Measurements from ENCODE around the gene VAV2.

VAV2 gene

DNA sequence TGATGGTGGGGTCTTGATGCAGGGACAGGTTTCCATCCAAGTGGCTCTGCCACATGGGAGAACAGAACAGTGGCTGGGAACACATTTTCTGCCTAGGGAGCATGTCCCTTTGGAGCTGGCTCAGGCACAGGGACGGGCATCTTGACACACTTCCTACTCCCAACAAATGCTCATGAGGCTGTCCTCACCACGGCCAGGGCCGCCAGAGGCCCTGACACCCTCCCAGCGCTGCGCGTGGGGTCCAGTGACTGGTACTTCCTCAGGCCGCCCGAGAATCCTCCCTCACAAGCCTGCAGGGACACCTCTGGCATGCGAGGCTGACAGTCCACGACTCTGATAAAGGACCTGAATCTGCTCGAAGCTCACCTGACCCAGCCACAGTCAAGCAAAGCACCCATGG, 193.0 kb downstream of the VAV2 start:
- no peaks in the 10 kb centered on the region for H3K27me3 ChIP-seq (ENCODE audit: control insufficient read depth, insufficient read depth, low read length)
- H3K36me3 ChIP-seq (ENCODE audit: control insufficient read depth, insufficient read depth, low read length): no peaks in the 10 kb centered on the region
- H3K9ac ChIP-seq (ENCODE audit: low read length): no peak overlapping the region
- no peaks in the 10 kb centered on the region for H3K9me3 ChIP-seq (ENCODE audit: control insufficient read depth, low read length)
- no peak overlapping the region for H3K4me3 ChIP-seq (ENCODE audit: low read length)
- H3K4me1 ChIP-seq (ENCODE audit: control insufficient read depth, insufficient read depth, low read length): no peaks in the 10 kb centered on the region

DNA sequence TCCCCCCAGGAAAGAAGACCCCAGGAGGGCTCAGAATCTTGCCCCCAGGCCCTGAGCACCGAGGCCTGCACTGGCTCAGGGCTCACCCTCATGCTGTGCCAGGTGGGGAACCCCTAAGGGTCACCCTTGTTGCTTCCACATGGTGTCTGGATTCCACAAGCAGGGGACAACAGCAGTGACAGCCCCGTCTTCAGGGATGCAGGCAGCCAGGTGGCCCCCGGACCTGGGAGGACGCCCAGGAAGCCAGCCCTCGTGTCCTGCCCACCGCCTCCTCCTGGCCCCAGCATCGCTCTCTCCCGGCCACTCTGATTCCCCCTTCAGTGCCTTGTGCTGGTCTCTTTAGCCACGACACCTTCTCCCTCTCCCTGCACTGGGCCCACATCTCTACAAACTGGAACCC, 194.0 kb downstream of the VAV2 start:
- H3K9me3 ChIP-seq (ENCODE audit: control insufficient read depth, low read length): no peaks in the 10 kb centered on the region
- H3K4me1 ChIP-seq (ENCODE audit: control insufficient read depth, insufficient read depth, low read length): peaks cover 5% of the 10 kb centered on the region
- no peaks in the 10 kb centered on the region for H3K36me3 ChIP-seq (ENCODE audit: control insufficient read depth, insufficient read depth, low read length)
- H3K27me3 ChIP-seq (ENCODE audit: control insufficient read depth, insufficient read depth, low read length): no peaks in the 10 kb centered on the region
- no peak overlapping the region for H3K9ac ChIP-seq (ENCODE audit: low read length)
- H3K4me3 ChIP-seq (ENCODE audit: low read length): no peak overlapping the region

DNA sequence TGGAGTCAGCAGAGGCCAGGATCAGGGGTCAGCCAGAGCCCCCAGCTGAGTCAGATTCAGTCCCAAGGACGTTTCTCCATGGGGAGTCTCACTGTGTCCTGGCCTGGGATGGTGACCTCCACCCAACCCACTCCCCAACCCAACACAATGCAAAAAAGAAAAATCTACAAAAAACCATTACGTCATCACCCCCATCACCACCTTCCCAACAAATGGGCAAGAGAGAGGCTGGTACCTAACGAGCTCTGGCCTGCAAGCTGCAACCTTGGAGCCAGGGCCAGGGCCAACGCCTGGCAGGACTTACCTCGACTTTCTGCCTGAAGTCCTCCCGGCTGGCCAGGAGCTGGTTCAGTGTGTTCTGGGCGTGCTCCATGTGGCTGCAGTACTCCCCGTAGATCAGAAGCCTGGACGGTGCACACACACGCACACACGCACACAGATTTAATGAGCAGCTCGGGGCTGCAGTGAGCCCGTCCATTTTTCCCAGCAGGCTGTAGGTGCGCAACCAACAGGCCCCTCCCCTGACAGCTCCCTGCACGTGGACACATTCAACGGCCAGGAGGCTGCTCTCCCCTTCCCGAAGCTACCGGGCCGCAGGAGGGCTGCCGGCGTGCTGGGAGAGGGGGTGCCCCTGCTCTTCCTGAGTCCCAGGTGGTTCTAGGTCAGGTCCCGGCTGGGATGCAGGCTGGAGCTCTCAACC, 194.6 kb downstream of the VAV2 start:
- H3K4me1 ChIP-seq (ENCODE audit: control insufficient read depth, insufficient read depth, low read length): peaks cover 6% of the 10 kb centered on the region
- H3K9ac ChIP-seq (ENCODE audit: low read length): no peak overlapping the region
- H3K27me3 ChIP-seq (ENCODE audit: control insufficient read depth, insufficient read depth, low read length): no peaks in the 10 kb centered on the region
- no peaks in the 10 kb centered on the region for H3K9me3 ChIP-seq (ENCODE audit: control insufficient read depth, low read length)
- H3K4me3 ChIP-seq (ENCODE audit: low read length): no peak overlapping the region
- no peaks in the 10 kb centered on the region for H3K36me3 ChIP-seq (ENCODE audit: control insufficient read depth, insufficient read depth, low read length)

DNA sequence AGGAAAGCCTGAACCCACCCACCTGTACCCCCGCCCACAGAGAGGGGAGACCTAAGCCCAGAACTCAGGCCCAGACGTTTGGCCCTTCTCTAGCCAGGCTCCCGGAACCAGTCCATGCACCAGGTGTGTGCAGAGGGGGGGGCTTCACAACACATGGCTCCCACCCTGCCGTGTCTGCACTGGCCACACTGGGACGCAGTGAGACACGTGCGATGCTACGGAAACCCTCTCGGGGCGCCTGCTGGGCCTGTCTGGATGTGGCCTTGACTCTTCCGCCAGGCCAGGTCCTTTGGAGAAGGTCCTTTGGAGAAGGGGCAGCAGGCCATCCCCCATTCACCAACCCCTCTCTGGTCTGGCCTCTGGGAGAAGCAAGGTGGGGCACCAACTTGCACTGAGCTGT, 195.6 kb downstream of the VAV2 start:
- Histone ChIP-seq H3K36me3 (ENCODE audit: control insufficient read depth, insufficient read depth, low read length) (peaks cover 5% of the 10 kb centered on the region), H3K4me1 (ENCODE audit: control insufficient read depth, insufficient read depth, low read length) (peaks cover 13% of the 10 kb centered on the region), H3K9ac (ENCODE audit: low read length) (no peak overlapping the region), H3K27me3 (ENCODE audit: control insufficient read depth, insufficient read depth, low read length) (no peaks in the 10 kb centered on the region), H3K4me3 (ENCODE audit: low read length) (no peak overlapping the region), H3K9me3 (ENCODE audit: control insufficient read depth, low read length) (no peaks in the 10 kb centered on the region)

DNA sequence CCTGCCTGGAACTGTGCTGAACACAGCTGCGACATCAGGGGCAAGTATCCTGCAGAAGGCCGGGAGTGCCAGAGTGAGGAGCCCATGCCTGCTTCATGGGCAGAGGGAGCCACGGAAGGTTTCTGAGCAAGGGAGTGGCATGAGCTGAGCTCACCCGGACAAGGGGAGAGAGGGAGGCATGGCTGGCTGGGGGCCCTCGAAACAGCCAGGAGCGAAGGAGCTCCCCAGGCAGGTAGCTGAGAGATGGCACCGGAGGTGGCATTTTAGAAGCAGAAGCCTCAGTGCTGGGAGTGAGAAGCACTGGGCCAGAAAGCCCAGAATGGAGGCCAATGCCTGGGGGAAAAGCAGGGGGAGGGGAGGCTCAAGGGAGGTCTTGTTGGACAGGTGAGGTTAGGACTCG, 197.1 kb downstream of the VAV2 start:
- no peaks in the 10 kb centered on the region for H3K27me3 ChIP-seq (ENCODE audit: control insufficient read depth, insufficient read depth, low read length)
- no peaks in the 10 kb centered on the region for H3K9me3 ChIP-seq (ENCODE audit: control insufficient read depth, low read length)
- peaks cover 5% of the 10 kb centered on the region for H3K36me3 ChIP-seq (ENCODE audit: control insufficient read depth, insufficient read depth, low read length)
- no peak overlapping the region for H3K9ac ChIP-seq (ENCODE audit: low read length)
- H3K4me3 ChIP-seq (ENCODE audit: low read length): no peak overlapping the region
- H3K4me1 ChIP-seq (ENCODE audit: control insufficient read depth, insufficient read depth, low read length): peaks cover 13% of the 10 kb centered on the region

DNA sequence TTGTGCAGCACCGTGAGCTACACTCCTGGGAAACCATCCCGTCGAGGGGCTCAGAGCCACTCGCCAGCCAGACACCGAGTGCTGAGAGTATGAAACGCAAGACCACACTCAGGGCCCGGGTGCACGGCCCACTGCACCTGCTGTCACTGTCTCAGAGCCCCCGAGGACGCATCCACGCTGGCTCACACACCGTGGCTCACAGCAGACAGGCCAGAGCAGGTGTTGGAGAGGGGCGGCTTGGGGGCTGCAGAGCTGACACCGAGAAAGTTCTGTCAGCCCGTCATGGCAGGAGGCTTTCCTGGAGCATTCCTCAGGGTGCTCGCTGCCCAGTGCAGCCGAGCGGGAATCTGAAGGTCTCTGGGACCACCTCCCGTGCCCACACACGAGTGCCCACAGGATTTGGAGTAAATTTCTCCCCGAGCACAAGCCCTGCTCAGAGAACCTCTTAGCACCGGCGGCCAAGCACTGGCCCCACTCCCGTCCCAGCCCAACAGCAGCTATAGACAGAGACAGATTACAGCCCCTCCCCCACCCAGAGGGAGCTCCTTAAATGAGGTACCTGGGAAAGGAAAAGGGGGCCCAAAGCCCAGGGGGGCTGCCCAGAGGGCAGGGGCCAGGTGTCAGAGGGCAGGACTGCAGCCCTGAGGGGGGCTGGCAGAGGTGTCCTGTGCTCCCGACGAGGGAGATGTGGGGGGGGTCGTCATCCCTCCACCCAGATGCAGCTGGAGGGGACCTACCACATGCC, 197.9 kb downstream of the VAV2 start:
- Histone ChIP-seq H3K9me3 (ENCODE audit: control insufficient read depth, low read length) (no peaks in the 10 kb centered on the region), H3K4me1 (ENCODE audit: control insufficient read depth, insufficient read depth, low read length) (peaks cover 21% of the 10 kb centered on the region), H3K4me3 (ENCODE audit: low read length) (no peak overlapping the region), H3K9ac (ENCODE audit: low read length) (no peak overlapping the region), H3K36me3 (ENCODE audit: control insufficient read depth, insufficient read depth, low read length) (peaks cover 5% of the 10 kb centered on the region), H3K27me3 (ENCODE audit: control insufficient read depth, insufficient read depth, low read length) (no peaks in the 10 kb centered on the region)

DNA sequence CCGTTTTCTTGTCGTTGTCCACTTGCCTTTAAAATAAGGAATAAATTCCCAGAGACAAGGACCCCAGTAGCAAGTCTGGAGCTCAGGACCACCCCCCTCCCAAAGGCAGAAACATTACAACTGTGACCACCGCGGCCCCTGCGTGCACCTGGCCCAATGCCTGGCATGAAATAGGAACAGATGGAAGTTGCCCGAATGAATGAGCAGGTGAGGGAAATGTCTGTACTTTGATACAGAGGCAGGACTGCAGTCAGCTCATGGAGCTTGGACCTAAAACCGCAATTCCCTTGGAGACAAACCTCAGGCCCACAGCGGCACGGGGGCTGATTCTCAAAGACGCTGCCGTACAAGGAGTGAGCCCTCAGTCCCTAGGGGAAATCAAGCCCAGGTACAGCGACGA, 198.7 kb downstream of the VAV2 start:
- Histone ChIP-seq H3K4me1 (ENCODE audit: control insufficient read depth, insufficient read depth, low read length) (peaks cover 29% of the 10 kb centered on the region), H3K4me3 (ENCODE audit: low read length) (no peak overlapping the region), H3K27me3 (ENCODE audit: control insufficient read depth, insufficient read depth, low read length) (no peaks in the 10 kb centered on the region), H3K9ac (ENCODE audit: low read length) (no peak overlapping the region), H3K36me3 (ENCODE audit: control insufficient read depth, insufficient read depth, low read length) (peaks cover 5% of the 10 kb centered on the region), H3K9me3 (ENCODE audit: control insufficient read depth, low read length) (no peaks in the 10 kb centered on the region)

DNA sequence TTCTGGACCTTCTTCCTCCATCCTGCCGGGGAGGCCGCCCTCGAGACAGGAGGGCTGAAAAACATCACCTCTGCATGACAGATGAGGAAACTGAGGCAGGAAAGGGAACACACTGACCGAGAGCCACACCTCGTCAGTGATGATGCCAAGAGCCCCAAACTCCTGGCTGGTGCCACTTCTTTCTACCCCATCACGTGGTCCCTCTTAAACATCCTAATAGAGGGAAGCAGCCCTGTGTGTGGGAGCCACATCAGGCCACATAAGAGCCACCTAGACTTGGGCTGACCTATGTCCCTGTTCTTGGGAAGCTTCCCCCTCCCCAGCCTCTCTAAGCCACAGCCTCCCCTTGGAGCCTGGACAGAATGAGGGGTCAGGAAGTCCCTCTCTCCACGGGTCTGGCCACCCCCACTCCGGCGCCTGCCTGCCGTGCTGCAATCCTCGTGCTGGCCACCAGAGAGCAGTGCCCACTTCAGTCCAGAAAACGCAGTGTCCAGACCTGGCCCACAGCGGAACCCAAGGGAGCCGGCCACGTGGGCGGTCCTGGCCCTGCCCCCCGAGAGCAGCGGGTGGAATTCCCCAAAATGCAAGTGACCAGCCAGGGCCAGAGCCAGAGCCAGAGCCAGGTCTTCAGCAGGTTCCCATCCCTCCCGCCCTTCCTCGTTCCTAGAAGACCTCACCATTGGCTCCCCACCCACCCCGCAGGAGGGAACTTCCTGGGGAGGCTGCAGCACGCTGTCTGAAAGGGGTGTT, 199.2 kb downstream of the VAV2 start:
- Histone ChIP-seq H3K27me3 (ENCODE audit: control insufficient read depth, insufficient read depth, low read length) (no peaks in the 10 kb centered on the region), H3K4me1 (ENCODE audit: control insufficient read depth, insufficient read depth, low read length) (peaks cover 34% of the 10 kb centered on the region), H3K4me3 (ENCODE audit: low read length) (no peak overlapping the region), H3K36me3 (ENCODE audit: control insufficient read depth, insufficient read depth, low read length) (peaks cover 5% of the 10 kb centered on the region), H3K9ac (ENCODE audit: low read length) (no peak overlapping the region), H3K9me3 (ENCODE audit: control insufficient read depth, low read length) (no peaks in the 10 kb centered on the region)

DNA sequence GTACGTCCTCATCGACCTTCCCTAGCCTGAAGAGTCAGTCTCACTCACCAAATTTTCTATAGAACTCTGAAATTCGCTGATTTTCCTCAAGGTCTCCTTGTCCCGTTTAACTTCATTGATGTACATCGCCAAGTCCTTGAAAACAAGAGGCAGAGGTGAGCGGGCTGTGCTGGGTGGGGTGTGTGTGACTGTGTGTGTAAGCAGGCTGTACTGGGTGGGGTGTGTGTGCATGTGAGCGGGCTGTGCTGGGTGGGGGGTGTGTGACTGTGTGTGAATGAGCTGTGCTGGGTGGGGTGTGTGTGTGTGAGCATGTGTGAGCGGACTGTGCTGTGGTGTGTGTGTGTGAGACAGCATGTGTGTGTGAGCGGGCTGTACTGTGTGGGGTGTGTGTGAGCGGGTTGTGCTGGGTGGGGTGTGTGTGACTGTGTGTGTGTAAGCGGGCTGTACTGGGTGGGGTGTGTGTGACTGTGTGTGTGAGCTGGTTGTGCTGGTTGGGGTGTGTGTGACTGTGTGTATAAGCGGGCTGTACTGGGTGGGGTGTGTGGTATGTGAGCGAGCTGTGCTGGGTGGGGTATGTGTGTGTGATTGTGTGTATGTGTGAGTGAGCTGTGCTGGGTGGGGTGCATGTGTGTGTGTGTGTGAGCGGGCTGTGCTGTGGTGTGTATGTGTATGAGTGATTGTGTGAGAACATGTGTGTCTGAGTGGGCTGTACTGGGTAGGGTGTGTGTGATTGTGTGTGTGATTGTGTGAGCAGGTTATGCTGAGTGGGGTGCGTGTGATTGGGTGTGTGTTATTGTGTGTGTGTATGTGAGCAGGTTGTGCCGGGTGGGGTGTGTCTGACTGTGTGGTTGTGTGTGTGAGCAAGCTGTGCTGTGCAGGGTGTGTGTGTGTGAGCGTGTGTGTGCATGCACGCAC, 200.1 kb downstream of the VAV2 start:
- H3K4me3 ChIP-seq (ENCODE audit: low read length): no peak overlapping the region
- H3K4me1 ChIP-seq (ENCODE audit: control insufficient read depth, insufficient read depth, low read length): peaks cover 43% of the 10 kb centered on the region
- no peak overlapping the region for H3K9ac ChIP-seq (ENCODE audit: low read length)
- H3K27me3 ChIP-seq (ENCODE audit: control insufficient read depth, insufficient read depth, low read length): no peaks in the 10 kb centered on the region
- no peaks in the 10 kb centered on the region for H3K9me3 ChIP-seq (ENCODE audit: control insufficient read depth, low read length)
- H3K36me3 ChIP-seq (ENCODE audit: control insufficient read depth, insufficient read depth, low read length): peaks cover 5% of the 10 kb centered on the region

DNA sequence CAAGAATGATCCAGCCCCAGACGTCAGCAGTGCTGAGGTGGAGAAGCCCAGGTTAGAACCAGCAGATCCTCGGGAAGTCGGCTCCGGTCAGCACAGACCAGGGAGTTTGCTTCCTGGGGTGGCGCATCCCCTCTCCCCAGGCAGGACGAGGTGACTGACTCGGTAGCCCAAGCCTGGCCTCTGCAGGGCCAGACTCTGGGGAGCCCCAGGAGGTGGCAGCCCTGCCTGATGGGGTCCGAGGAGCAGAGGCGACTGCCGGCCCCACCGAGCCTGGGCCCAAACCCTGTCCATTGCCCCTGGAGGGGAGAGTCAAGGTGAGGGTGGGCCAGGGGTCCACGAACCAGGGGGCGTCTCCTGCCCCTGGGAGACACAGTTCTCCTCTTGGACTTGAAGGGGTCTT, 201.1 kb downstream of the VAV2 start:
- Histone ChIP-seq H3K4me1 (ENCODE audit: control insufficient read depth, insufficient read depth, low read length) (peaks cover 43% of the 10 kb centered on the region), H3K36me3 (ENCODE audit: control insufficient read depth, insufficient read depth, low read length) (peaks cover 5% of the 10 kb centered on the region)

DNA sequence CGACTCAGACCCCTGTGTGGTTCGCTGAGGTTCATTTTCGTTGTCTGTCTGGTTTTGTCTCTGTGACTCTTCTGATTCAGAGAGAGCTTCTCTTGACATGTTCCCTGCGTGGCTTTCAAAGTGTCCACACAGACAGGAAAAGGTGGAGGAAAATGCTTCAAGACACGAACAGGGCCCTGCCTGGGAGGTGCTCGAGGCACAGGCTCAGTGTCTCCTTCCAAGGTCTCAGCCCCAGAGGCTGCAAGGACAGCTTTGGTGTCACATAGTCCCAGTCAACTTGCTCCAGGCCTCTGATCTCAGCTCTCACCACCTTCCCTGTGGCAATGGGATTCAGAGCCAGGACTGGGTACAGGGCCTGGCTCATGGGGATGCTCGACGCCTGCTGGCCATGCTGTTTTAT, 202.3 kb downstream of the VAV2 start:
- Histone ChIP-seq H3K27me3 (ENCODE audit: control insufficient read depth, insufficient read depth, low read length) (no peaks in the 10 kb centered on the region), H3K4me1 (ENCODE audit: control insufficient read depth, insufficient read depth, low read length) (peaks cover 43% of the 10 kb centered on the region), H3K9me3 (ENCODE audit: control insufficient read depth, low read length) (no peaks in the 10 kb centered on the region), H3K36me3 (ENCODE audit: control insufficient read depth, insufficient read depth, low read length) (peaks cover 5% of the 10 kb centered on the region), H3K4me3 (ENCODE audit: low read length) (no peak overlapping the region), H3K9ac (ENCODE audit: low read length) (no peak overlapping the region)

More for the DNA sequence above, 201.1 kb downstream of the VAV2 start:
- no peaks in the 10 kb centered on the region for H3K27me3 ChIP-seq (ENCODE audit: control insufficient read depth, insufficient read depth, low read length)
- H3K9me3 ChIP-seq (ENCODE audit: control insufficient read depth, low read length): no peaks in the 10 kb centered on the region
- no peak overlapping the region for H3K9ac ChIP-seq (ENCODE audit: low read length)
- no peak overlapping the region for H3K4me3 ChIP-seq (ENCODE audit: low read length)

All from mucosa of stomach (tissue), 1 donor.